ENCODE data around the gene TCIRG1. TPM values are rescaled to one million over a fixed set of nuclear protein-coding genes. Genes with fewer than 3 reads are reported as not detected.
"Not testable (repeated sequence)": the region's sequence is repeated elsewhere in the genome, so short reads cannot be mapped to it uniquely, and the experiment has no call there.

TCIRG1 gene
- total and polyA plus RNA-seq, 12 donors = 28.4 to 1,150 (median 258) TPM

DNA sequence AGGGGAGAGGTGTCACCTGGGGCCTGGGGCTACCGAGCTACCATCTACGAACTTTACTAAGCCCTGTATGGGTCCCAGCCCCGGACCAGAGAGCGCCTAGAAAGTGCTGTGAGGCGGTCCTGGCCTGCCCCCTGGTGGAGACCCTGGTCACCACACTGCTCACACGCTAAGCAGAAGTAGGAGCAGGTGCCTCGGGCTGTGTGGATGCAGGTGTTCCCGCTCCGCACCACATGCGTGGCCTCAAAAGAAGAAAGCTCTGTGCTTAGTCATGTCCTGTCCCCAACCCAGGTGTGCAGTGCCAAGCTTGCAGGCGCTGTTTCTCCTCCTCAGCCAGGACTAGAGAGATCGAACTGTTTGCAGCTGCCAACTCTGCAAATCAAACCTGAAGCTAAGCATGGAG is 45.0 kb upstream of the TCIRG1 start:
- TF ChIP-seq CTCF (IDR thresholded peaks at IDR 0.05) = peak; percentile 42 to 71 (median 64)
- H3K27ac ChIP-seq; intact Hi-C loops (cut with DNase I); H3K36me3 ChIP-seq (replicated peaks in 1 of 2); H3K27me3 ChIP-seq; H3K9me3 ChIP-seq (replicated peaks in 1 of 3); H3K4me1 ChIP-seq (replicated peaks in 1 of 2); H3K4me3 ChIP-seq: not testable (repeated sequence)
- WGBS, 4 donors = 17 to 45% (median 36%) methylated on average over 4 to 12 of the region's 12 CpGs
- peak in 4 of 7 donors; percentile 29 to 65 (median 36) for DNase-seq

DNA sequence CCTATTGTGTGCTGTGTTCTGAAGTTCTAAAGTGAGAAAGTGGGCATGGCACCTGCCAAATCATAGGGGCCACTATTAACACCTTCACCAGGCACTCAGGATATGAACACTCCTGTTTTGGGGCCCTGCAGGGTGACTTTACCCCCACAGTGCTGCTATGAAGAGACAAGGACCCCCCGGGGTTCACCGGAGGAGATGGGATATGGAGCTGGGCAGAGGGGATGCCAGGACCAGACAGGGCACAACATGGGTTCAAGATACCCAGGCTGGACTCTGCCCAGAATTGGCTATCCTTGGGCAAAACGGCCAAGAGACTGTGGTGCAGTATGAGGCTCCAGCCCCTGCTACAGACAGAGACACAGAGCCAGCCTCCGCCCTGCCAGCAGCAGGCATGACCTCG is 44.4 kb upstream of the TCIRG1 start:
- intact Hi-C loops (cut with DNase I); H3K27ac ChIP-seq; H3K4me1 ChIP-seq (replicated peaks in 1 of 2); H3K4me3 ChIP-seq; H3K27me3 ChIP-seq; H3K36me3 ChIP-seq (replicated peaks in 1 of 2); H3K9me3 ChIP-seq (replicated peaks in 1 of 3): not testable (repeated sequence)
- DNase-seq = peak in 1 of 7 donors; percentile 22
- WGBS, 4 donors = 88 to 94% (median 89%) methylated on average over 3 to 5 of the region's 5 CpGs; no CpG with 5 or more reads in 1 of the 4 donors

DNA sequence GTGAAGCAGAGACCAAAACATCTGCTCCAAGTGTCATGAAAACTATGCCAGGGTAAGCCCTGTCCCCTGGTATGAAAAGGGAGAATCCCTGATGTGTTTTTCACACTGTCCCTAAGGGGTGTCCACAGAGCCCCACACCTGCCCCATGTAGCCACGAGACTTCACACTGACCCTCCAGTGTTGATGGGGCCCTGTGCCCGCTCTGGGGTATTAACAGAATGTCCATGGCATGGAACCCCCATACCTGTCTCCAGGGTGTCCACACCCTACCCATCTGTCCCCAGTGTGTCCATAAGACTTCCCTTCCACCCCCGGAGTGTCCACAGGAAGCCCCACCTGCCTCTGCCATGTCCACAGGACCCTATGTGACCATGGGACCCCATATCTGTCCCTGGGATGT is 43.7 kb upstream of the TCIRG1 start:
- H3K27ac ChIP-seq; H3K4me3 ChIP-seq; intact Hi-C loops (cut with DNase I); H3K36me3 ChIP-seq (replicated peaks in 1 of 2); H3K9me3 ChIP-seq (replicated peaks in 1 of 3); H3K27me3 ChIP-seq; H3K4me1 ChIP-seq (replicated peaks in 1 of 2): not testable (repeated sequence)
- 87 to 100% (median 97%) methylated on average over 2 to 3 of the region's 3 CpGs for WGBS, 4 donors
- DNase-seq = peak in 1 of 7 donors; percentile 14

DNA sequence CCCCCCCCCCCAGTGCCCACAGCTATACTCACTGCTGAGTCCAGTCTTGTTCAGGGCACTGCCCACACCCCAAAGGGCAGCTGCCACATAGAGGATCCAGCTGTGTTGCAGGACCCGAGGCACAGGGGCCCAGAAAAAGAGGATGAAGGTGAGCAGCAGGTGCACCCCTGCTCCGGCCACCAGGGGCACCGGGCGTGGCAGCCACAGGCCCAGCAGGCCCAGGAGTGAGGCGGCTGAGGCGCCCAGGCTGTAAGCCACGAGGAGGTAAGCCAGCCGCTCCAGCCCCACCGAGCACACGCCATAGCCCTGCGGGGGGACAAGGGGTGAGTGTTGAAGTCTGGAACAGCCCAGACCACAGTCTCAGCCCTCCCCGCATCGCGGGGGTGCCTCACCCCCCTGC is 43.2 kb upstream of the TCIRG1 start:
- H3K36me3 ChIP-seq (replicated peaks in 1 of 2); H3K9me3 ChIP-seq (replicated peaks in 1 of 3); H3K4me3 ChIP-seq; H3K4me1 ChIP-seq (replicated peaks in 1 of 2); H3K27me3 ChIP-seq; intact Hi-C loops (cut with DNase I); H3K27ac ChIP-seq: not testable (repeated sequence)
- WGBS, 4 donors = 78 to 100% (median 87%) methylated on average over 5 to 14 of the region's 14 CpGs
- peak in 1 of 7 donors; percentile 13 for DNase-seq

GRCh38 chr11:67996051-67996450 is 42.8 kb upstream of the TCIRG1 start:
- intact Hi-C loops (cut with DNase I) = no loop called here

More at GRCh38 chr11:67996051-67996450, 42.8 kb upstream of the TCIRG1 start:
- Histone ChIP-seq H3K4me3 (no peak overlapping the region), H3K4me1 (replicated peaks in 1 of 2) (peaks cover 6 to 7% of the 10 kb centered on the region in 2 donors), H3K36me3 (replicated peaks in 1 of 2) (no peaks in the 10 kb centered on the region), H3K9me3 (replicated peaks in 1 of 3) (no peaks in the 10 kb centered on the region), H3K27ac (no peak overlapping the region), H3K27me3 (no peaks in the 10 kb centered on the region)
- no peak for TF ChIP-seq CTCF (IDR thresholded peaks at IDR 0.05)
- TF ChIP-seq POLR2A (IDR thresholded peaks at IDR 0.05) = no peak
- 82 to 94% (median 92%) methylated on average over 4 to 13 of the region's 13 CpGs for WGBS, 4 donors
- peak in 1 of 7 donors; percentile 14 for DNase-seq

Measured in adrenal gland (tissue), 12 donors.